ENCODE results near the gene CUX1.

The CUX1 gene, protein sequence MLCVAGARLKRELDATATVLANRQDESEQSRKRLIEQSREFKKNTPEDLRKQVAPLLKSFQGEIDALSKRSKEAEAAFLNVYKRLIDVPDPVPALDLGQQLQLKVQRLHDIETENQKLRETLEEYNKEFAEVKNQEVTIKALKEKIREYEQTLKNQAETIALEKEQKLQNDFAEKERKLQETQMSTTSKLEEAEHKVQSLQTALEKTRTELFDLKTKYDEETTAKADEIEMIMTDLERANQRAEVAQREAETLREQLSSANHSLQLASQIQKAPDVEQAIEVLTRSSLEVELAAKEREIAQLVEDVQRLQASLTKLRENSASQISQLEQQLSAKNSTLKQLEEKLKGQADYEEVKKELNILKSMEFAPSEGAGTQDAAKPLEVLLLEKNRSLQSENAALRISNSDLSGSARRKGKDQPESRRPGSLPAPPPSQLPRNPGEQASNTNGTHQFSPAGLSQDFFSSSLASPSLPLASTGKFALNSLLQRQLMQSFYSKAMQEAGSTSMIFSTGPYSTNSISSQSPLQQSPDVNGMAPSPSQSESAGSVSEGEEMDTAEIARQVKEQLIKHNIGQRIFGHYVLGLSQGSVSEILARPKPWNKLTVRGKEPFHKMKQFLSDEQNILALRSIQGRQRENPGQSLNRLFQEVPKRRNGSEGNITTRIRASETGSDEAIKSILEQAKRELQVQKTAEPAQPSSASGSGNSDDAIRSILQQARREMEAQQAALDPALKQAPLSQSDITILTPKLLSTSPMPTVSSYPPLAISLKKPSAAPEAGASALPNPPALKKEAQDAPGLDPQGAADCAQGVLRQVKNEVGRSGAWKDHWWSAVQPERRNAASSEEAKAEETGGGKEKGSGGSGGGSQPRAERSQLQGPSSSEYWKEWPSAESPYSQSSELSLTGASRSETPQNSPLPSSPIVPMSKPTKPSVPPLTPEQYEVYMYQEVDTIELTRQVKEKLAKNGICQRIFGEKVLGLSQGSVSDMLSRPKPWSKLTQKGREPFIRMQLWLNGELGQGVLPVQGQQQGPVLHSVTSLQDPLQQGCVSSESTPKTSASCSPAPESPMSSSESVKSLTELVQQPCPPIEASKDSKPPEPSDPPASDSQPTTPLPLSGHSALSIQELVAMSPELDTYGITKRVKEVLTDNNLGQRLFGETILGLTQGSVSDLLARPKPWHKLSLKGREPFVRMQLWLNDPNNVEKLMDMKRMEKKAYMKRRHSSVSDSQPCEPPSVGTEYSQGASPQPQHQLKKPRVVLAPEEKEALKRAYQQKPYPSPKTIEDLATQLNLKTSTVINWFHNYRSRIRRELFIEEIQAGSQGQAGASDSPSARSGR (N-terminal part only)

DNA sequence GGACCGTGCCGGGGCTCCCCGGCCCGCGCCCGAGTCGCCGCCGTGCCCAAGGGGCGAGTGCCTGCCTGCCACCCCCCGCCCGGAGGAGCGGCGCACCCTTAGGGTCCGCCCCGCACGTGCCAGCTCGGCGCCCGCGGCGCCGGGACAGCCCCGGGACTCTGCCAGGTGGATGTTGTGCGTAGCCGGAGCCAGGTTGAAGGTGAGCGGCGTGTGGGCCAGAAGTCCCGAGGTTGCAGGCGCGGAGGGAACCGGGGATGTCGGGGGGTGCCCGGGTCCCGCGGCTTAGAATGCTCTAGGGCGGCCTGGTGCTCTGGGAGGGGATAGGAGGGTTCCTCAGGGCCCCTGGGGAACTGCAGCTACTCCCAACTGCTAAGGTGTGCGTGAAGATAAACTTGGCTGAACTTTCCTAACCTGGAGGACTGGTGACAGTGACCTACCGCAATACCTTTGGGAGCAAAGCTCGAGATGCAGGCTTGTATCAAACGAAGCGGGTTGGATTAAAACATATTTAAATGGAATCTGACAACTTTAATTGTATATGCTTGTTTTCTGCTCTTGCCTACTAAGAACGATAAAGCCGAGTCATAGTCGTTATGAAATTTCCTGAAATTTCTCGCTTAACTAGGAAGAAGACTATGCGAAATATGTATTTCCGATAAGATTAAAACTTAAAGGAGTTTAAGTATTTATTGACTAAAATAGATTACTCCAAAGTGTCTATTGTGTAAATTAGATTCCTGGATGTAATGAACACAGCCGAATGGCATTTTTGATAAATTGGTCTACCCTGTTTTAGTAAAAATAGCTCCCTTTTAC, at the start of gene CUX1:
Gene CUX1 (plus strand): TSS at position 156 of the 816 bp plus-strand sequence. CDS start 14 bp downstream, at position 170.
- Histone ChIP-seq H3K27ac (peak within 1 kb of the TSS; percentile 97), H3K36me3 (no peaks in the 10 kb centered on the region), H3K27me3 (no peaks in the 10 kb centered on the region), H3K4me3 (ENCODE audit: low read depth in 1 of 2, low read length in 1 of 2) (peak within 1 kb of the TSS; percentile 80 to 94), H3K4me1 (ENCODE audit: control insufficient read depth in 1 of 2, insufficient read depth in 1 of 2, low read depth in 1 of 2, low read length in 1 of 2) (peaks cover 53 to 54% of the 10 kb centered on the region in 2 experiments), H3K9me3 (no peaks in the 10 kb centered on the region)
- TF ChIP-seq, protein P1, sequence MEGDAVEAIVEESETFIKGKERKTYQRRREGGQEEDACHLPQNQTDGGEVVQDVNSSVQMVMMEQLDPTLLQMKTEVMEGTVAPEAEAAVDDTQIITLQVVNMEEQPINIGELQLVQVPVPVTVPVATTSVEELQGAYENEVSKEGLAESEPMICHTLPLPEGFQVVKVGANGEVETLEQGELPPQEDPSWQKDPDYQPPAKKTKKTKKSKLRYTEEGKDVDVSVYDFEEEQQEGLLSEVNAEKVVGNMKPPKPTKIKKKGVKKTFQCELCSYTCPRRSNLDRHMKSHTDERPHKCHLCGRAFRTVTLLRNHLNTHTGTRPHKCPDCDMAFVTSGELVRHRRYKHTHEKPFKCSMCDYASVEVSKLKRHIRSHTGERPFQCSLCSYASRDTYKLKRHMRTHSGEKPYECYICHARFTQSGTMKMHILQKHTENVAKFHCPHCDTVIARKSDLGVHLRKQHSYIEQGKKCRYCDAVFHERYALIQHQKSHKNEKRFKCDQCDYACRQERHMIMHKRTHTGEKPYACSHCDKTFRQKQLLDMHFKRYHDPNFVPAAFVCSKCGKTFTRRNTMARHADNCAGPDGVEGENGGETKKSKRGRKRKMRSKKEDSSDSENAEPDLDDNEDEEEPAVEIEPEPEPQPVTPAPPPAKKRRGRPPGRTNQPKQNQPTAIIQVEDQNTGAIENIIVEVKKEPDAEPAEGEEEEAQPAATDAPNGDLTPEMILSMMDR (IDR thresholded peaks at IDR 0.05), result peak; percentile 56

DNA sequence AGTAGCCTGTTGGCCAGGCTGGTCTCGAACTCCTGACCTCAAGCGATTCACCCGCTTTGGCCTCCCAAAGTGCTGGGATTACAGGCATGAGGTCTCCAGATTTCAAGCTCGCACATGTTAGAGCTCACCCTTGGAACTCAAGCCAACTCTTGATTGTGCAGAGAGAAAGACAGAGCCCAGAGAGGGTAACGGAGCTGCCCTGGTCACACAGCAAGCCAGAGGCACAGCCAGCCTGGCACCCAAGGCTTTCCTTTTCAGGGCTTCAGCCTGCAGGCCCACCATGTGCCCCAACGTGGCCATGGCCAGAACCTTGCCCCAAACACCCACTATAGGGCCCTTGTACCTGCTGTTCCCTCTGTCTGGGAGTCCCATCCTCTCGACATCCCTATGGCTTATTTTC, 49.1 kb upstream of the CUX1 start:
- no peak overlapping the region for H3K27ac ChIP-seq
- no peaks in the 10 kb centered on the region for H3K36me3 ChIP-seq
- no peaks in the 10 kb centered on the region for H3K9me3 ChIP-seq
- H3K27me3 ChIP-seq, result no peaks in the 10 kb centered on the region
- no peak overlapping the region for H3K4me3 ChIP-seq (ENCODE audit: low read depth in 1 of 2, low read length in 1 of 2)
- no peaks in the 10 kb centered on the region for H3K4me1 ChIP-seq (ENCODE audit: control insufficient read depth in 1 of 2, insufficient read depth in 1 of 2, low read depth in 1 of 2, low read length in 1 of 2)
- TF ChIP-seq, protein P1 (IDR thresholded peaks at IDR 0.05), result no peak

DNA sequence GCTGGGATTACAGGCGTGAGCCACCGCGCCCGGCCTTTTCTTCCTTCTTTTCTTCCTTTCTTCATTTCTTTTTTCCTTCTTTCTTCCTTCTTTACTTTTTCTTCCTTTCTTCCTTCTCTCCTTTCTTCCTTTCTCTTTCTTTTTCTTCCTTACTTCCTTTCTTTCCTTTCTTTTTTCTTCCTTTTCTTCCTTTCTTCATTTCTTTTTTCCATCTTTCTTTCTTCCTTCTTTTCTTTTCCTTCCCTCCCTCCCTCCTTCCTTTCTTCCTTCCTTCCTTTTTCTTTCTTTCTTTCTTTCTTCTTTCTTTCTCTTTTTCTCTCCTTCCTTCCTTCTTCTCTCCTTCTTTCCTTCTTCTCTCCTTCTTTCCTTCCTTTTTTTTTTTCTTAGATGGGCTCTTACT, 47.0 kb upstream of the CUX1 start:
- Histone ChIP-seq H3K4me1 (ENCODE audit: control insufficient read depth in 1 of 2, insufficient read depth in 1 of 2, low read depth in 1 of 2, low read length in 1 of 2) (no peaks in the 10 kb centered on the region), H3K27me3 (no peaks in the 10 kb centered on the region), H3K9me3 (no peaks in the 10 kb centered on the region)

DNA sequence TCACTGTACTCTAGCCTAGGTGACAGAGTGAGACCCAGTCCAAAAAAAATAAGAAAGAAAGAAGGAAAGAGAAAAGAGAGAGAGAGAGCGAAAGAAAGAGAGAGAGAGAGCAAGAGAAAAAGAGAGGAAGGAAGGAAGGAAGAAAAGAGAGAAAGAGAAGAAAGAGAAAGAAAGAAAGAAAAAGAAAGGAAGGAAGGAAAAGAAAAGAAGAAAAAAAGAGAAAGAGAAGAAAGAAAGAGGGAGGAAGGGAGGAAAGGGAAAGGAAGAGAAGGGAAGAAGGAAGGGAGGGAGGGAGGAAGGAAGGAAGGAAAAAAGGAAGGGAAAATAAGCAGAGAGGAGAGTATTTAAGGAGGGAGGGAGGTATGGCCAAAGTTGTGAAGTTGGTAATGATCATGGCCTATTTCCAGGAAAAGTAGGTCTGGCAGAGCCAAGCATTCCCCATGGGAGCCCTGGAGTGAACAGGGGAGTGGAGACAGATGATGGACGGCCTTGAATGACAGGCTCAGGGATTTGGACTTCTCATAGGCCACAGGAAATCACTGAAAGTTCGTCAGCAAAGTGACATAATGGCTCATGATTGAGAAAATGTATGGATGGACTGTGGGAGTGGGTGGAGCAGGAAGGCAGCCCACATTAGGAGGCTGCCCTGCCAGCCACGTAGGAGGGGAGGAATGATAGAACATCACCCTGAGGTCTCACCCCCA, 44.8 kb upstream of the CUX1 start:
- H3K9me3 ChIP-seq, result no peaks in the 10 kb centered on the region
- H3K27ac ChIP-seq, result no peak overlapping the region
- no peak overlapping the region for H3K4me3 ChIP-seq (ENCODE audit: low read depth in 1 of 2, low read length in 1 of 2)
- no peaks in the 10 kb centered on the region for H3K27me3 ChIP-seq
- TF ChIP-seq, protein P1 (IDR thresholded peaks at IDR 0.05), result no peak
- H3K36me3 ChIP-seq, result no peaks in the 10 kb centered on the region
- no peaks in the 10 kb centered on the region for H3K4me1 ChIP-seq (ENCODE audit: control insufficient read depth in 1 of 2, insufficient read depth in 1 of 2, low read depth in 1 of 2, low read length in 1 of 2)

More for the DNA sequence above, 47.0 kb upstream of the CUX1 start:
- TF ChIP-seq, protein P1 (IDR thresholded peaks at IDR 0.05), result no peak
- Histone ChIP-seq H3K4me3 (ENCODE audit: low read depth in 1 of 2, low read length in 1 of 2) (no peak overlapping the region), H3K27ac (no peak overlapping the region), H3K36me3 (no peaks in the 10 kb centered on the region)

All from neutrophil (primary cell).